Activated gamma-delta T cell (primary cell): ENCODE measurements around the gene SESTD1.

Source experiments
- DNase-seq: peaks from one replicate; lab custom pipeline; 2025; lab: John Stamatoyannopoulos, UW

Gene SESTD1

DNA sequence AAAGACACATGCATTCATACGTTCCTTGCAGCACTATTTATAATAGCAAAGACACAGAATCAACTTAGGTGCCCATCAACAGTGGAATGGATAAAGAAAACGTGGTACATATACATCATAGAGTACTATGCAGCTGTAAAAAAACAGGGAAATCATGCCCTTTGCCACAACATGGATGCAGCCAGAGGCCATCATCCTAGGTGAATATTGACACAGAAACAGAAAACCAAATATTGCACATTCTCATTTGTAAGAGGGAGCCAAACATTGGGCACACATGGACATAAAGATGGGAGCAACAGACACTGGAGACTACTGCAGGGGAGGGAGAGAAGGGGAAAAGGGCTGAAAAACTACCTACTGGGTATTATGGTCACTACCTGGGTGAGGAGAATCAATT lies 73.5 kb downstream of the SESTD1 start:
- DNase-seq, result no peak

DNA sequence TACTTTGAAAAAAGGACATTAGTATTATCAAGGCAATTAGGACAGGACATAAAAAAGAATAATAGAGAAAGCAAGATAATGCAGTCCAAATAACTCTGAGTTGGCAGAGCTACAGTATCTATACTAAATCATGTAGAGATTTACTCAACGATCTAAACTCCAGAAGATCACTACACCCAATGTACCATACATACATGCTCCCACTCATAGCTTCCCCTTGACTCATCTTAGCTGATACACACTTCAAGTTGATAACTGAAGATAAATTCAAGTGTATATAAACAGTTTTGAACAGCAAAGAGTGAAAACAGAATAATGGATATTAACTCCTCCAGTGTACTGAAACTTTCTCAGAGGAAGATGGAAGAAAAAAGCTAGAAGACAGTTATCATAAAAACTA lies 78.5 kb downstream of the SESTD1 start:
- DNase-seq, result no peak

DNA sequence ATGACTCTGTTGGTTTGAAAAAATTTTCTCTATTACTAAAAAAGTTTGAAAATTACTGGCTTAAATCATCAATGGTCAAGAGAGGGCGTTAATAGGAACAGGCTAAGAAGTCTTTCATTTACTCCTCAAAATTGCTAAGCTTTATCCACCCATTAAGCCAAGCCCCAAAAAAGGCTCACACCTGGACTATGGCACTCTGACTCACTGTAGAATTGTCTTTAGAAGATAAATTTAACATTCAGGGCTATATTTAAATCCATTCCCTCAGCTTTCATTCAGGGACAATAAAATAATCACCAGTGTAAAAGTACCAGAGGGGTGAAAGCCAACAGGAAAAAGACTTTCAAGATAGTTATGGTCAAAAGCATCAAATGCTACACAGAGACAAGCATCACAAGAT lies 80.0 kb downstream of the SESTD1 start:
- no peak for DNase-seq

DNA sequence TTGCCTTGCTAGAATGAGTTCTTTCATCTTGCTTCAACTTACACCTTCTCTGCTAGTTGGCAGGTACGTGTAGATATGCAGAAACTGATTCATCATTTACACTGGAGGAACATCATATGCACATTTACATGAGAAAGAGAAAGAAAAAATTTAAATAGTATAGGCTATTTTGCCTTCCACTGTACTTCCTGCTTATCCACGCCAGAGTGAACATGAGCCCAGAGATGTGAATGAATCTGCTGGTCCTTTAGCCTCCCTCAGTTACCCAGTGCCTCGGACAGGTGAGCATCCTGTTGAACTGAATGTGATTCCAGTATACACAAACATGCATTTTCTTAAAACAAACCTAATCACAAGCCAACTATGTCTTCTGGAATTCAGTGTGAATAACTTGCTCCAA lies 83.6 kb downstream of the SESTD1 start:
- DNase-seq, result no peak

DNA sequence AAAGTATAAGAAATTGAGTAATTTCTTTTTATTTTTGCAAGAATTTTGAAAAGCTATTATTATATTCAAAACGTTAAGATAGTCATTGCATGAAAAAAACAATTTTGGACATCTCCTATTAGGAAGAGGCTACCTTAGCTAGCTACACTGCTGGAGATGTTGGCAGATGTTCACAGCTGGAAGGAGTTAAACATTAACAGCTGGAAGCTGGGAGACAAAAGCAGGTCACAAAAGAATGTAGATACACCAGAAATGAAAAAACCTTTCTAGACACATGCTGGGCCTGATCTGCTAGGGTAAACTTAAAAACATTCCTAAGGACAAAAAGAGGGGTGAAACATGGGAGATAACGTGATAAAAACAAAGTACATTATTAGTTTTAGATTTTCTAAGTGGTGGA lies 84.4 kb downstream of the SESTD1 start:
- no peak for DNase-seq

DNA sequence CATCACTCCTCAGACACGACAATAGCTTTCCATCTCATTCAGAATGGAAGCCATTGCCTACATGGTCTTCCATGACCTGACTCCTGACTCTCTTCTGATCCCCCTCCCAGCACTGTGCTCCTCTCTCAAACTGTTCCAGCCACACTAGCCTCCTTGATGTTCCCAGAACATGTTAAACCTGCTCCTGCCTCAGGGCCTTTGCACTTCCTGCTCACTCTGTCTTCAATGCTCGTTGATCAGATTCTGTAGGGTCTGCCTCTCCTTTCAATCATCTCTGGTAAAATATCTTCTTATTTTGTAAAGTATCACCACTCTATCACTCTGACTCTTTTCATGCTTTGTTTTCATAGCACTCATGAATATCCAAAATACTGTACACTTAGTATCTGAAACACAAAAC lies 84.9 kb downstream of the SESTD1 start:
- no peak for DNase-seq

DNA sequence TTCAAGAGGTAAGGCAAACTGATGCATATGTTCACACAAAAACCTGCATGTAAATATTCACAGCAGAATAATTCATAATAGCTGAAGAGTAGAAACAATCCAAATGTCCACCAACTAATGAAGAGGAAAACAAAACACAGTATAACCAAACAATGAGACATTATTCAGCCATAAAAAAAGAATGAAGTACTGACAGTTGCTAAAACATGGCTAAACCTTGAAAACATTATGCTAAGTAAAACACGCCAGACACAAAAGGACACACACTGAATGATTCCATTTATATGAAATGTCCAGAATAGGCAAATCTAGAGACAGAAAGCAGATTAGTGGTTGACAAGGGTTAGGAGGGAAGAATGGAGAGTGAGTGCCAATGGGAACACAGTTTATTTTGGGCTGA lies 86.9 kb downstream of the SESTD1 start:
- DNase-seq, result no peak

DNA sequence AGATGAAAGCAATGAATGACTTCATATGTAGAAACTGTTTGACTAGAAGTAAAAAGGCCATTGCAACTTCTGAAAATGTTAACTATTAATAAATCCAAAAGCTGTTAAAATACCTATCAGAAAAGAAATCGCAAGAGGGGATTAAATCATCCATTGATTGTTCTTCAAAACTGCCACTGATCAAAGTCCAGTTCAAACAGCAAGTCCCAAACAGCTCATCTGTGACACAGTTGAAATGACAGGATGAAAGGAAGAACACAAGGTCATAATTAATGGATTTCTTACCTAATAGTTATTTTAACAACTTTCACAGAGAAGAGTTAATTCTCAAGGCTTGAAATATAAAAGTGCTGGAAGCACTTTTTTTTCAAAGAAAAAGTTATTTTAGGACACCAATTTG lies 90.4 kb downstream of the SESTD1 start:
- no peak for DNase-seq

DNA sequence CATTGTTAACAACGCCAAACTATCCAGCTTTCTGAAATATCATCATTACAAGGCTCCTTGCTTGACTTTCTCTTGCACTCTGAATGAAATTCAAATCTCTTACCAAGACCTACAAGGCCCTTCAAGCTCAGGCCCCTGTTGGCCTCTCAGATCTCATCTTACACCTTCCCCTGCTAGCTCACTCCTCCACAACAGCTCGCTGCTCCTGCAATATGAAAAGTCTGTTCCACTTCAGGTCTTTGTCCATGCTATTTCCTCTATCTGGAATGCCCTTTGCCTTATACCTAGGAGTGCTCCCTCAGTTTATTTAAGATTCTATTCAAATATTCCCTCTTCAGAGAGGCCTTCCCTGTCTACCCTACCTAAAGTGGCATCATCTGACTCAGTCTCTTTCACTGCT lies 91.7 kb downstream of the SESTD1 start:
- DNase-seq, result no peak

DNA sequence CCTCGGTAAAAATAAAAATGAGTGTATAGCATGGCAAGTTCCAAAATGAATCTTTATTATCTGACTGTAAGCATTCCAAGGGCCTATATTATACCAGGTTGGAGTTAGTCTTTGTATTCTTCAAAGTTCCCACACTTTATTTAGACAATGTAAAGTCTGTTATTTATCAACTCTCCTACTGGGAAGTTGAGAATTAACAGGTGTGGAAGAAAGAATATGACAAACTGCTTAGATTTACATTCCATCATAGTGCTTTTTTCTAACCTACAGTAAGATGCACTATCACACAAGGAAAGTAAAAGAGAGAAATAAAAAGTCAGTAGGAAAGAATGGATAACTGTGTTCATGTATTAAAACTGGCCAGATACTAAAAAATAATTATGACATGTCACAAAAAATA lies 93.3 kb downstream of the SESTD1 start:
- no peak for DNase-seq

DNA sequence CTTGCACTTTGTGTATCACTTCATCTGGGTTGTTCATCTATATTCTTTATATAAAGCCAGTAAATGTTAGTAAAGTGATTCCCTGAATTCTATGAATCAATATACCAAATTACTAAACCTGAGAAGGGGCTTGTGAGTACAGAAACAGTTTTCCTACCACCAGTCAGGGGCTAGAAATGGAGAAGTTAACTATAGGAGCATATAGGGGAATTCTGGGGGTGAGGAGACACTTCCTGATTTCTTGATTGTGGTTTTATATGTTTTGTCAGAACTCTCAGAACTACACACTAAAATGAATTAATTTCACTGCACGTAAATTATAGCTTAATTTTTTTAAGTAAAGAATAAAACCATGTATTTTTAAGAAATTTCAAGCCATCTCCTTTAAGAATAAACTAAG lies 93.7 kb downstream of the SESTD1 start:
- no peak for DNase-seq

DNA sequence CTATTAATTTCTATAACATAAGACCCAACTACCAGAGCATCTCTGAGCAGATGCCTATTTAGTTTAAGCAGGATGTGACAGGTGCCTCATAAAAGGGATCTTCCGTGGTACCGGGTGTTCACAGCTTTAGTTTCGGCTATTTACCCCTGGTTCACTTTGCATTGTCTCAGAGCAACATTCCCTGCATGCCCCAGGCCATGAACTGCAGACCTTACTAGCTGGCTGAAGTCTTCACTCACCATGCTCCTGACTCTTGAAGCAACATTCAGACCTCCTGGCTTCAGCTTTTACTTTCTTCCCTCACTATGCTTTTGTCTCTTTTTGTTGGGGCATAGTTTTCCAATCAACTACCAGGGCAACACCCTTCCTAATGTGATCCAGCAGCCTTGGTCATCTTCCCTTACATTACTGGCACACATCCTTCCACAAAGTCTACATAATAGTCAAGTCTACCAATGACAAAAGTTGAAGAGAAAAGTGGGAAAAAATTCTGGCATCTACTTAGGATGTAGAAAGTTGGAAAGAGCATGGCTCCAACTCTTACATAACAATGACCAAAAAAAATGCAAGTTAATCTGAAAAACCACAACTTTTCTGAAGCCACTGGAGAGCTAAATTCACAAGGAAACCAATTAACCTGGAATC lies 99.2 kb downstream of the SESTD1 start:
- no peak for DNase-seq

DNA sequence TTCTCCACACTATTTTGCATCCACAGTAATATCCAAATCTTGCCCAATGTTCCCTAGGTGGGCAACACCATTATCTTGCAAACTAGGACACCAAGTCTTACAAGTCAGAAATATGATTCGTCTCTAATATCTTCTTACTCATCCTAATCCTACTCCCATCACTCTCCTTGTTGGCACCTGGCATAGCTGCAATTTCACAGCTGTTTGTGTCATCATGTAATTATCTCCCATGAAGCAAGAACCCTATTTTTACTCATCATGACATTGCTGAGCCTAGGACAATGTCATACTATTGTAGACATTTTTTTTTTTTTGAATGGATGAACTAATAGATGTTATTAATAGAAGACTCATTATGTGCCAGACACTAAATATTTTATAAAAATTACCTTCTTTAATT lies 123.4 kb downstream of the SESTD1 start:
- no peak for DNase-seq

DNA sequence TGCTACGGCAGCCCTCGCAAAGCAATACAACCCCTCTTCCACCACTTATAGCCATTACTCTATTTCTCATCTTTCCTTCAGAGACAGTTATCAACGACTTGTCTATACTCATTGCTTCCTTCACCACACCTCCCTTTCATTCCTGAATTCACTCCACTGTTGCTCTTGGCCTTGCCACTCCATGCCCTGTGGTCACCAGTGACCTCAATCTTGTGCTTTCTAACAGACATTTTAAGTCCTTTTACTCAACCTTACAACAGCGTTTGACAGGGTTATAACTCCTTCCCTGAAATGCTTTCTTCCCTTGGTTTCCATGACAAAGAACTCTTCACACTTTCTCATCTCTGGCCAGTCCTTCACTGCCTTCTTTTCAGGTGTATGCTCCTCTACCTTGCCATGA lies 124.1 kb downstream of the SESTD1 start:
- DNase-seq, result no peak

DNA sequence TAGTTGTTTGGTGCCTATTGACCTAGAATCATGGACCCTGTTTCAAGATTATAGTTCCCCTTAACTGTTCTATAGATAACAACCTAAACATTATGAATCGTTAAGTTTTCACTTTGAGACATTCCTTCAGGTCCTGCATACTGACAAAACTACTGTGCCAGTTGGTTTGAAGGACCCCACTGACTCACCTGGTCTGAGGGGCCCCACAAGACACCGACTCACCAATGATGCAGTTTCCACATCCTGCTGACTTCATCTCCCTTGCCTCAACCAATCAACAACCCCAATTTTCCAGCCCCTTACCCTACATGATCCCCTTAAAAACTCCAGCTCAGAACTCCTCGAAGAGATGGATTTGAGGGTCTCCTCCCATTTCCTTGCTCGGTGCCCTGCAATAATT lies 125.1 kb downstream of the SESTD1 start:
- DNase-seq, result no peak

DNA sequence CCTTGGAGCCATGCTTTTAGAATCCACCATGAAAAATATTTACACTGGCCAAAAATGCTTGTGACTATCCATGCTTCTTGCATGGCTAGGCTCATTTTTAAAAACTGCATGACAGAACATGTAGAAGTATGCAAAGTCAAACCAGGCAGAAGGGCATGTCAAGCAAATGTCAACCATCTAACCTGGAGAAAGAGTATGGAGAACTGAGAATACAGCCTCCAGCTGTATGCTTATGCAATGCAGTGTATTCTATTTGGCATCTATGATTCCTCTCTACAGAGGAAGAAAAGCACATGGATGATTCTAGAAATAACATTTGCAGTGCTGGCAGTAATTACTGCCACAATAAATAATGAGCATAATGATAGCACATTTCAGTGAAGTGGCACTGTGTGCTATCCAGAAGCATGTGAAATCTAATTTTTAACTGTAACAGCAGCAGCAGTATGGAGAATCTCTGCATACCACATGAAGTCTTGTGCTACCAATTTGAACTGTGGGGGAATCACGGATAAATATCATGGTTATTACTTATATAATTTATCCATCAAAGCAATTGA lies 127.4 kb downstream of the SESTD1 start:
- DNase-seq, result no peak

DNA sequence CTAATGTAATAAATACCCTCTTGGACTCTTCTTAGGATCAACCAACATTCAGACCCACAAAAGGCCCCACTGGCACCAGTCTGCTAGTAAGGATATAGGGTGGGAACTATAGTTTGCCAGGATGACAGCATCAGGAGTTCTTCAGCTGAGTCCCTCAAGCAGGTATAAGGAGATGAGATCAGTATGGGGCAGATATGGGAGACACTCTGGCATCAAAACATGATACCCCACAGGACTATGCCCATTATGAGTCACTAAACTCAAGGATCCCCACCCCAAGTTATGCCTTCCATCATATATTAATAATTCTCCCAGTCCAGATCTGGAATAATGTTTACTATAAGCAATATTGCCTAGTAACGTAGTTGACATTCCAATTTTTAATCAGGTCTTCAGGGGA lies 131.6 kb downstream of the SESTD1 start:
- no peak for DNase-seq

DNA sequence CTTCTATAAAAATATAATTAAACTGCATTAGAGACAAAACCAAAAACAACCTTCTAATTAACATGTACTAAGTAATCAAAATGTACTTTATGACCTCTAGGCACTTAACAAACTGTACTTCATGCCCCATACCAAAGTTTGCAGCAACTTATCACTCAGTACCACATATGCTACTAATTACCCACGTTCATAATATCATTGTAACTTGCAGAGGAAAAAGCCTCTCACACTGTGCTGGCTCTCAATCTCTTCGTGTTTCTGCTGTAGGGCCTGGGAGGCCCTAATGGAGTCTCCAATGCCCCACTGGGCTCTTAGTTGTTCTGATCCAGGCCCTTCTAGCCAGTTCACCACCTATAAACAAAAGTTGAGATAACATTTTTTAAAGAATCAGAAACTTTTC lies 132.6 kb downstream of the SESTD1 start:
- no peak for DNase-seq

DNA sequence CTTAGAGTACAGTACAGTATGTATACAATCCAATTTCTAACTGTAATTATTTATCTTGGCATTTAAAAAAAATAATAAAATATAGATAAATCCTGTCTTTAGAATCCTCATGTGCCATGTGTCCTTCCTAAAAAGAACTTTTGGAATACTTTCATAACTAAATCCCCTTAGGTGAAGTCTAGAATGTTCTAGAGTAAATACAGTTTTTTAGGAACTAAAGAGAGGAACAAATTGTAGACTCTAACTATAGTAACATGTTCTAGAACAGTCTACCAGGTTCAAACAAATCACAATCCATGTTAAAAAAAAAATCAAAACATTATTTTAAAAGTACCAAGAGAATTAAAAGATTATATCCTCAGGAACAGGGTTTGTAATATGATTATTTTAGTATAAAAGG lies 134.1 kb downstream of the SESTD1 start:
- no peak for DNase-seq

DNA sequence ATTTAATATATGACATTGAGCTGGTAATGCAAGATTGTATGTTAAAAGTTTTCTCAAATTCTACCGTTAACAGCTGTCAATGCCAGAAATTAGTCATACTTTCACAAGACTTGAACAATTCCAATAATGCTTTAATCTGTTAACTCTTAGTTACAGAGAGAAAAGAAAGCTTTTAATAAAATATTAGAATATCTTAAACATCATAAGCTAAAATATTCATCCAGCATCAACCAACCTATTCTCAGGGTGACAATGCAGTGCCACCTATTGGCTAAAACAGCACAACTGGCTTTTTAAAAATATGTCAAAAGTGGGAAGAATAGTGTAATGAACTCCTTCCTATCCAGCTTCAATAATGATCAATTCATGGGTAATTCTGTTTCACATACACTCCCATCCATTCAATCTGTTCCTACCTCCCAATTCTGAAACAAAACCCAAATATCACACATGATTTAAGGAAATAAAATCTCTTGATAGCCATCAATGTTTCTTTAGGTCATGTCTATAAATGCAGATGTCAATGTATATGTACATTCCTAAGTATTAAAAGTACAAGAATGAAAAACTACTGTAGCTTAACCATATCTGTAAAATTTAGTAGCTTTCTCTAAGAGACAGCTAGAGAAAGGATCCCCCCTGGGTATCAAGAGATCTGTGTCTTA lies 134.9 kb downstream of the SESTD1 start:
- no peak for DNase-seq

DNA sequence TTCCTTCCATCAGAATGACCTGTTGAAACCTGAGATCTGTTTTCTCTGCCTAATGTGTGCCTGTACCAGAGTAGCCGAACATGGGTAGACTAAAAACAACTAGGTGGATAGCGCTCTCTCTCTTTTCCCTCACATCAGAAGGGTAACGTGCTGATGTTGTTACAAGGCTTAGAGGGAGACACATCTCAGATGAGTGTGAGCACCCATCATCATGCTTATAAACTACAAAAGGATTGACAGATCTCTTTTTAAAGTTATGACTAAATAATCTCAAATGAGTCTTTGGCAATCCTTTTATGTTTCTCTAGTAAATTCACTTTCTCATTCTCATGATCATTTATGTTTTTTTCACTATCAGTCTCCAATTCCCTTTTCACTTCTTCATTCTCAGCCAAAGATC lies 139.2 kb downstream of the SESTD1 start:
- DNase-seq, result no peak

DNA sequence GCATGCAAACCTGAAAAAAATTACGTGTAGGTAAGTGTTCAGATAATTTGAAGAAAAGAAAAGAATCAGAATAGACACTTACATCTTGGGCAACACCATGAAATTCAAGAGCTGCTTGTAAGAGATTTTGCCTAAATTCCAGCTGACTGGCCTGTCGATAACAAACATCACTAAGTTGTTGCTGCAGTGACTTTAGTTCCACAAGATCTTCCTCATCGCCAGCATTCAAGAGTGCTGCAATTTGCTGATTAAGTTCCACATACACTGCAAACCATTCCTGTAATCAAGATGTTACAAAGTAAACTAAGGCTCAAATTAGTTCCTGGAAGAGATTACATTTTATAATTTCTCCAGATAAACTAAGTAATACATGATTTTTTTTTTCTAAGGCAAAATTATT lies 140.3 kb downstream of the SESTD1 start:
- no peak for DNase-seq

DNA sequence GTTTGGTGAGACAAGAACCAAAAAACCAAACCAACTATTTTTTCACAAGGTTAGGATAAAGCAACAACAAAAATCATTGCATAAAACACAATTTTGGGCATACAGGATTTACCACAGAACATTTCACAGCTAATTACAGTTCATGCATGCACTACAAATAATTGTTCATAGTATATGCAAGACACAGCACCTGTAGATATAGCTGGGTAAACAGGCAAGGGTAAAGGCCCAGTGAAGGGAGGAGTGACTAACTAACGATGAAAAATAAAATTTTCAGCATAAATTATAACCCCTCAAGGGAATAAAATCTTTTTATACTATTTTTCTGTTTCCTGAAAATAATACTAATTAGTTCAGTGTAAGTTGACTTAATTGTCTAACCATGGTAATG lies 141.4 kb downstream of the SESTD1 start:
- DNase-seq, result no peak

DNA sequence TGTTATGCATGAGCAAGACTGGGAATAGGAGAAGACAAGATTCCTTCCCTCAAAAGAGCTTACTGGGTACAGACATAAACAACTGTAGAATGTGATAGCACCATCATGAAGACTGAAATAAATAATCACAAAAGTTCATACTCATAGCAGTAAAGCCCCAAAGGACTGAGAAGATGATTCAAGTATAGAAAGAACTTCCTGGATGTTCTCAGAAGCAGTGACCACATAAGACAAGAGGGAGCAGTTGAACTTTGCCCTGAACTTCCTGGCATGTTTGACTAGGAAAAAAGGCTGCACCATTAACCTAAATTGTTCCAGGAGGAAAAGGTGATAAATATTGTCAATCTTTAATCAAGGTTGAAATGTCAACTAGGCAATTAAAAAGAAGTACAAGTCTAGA lies 156.9 kb downstream of the SESTD1 start:
- no peak for DNase-seq
